Left ventricle myocardium inferior (tissue), 1 donor: ENCODE data around the gene POLR1G. TPM values are rescaled to one million over a fixed set of nuclear protein-coding genes. Genes with fewer than 3 reads are reported as not detected.

Experiments used
- DNase-seq: peaks from one replicate; pipeline ENCODE4 v3.0.0-alpha.2; 2020
- H3K27ac ChIP-seq: fragments of 200-600 bp; replicated peaks from 2 replicates; pipeline ENCODE4 v1.8.0; 2021
- H3K27me3 ChIP-seq: fragments of 200-600 bp; 2 replicates; pipeline ENCODE4 v1.8.0; 2021; ENCODE audit warnings: low read depth
- H3K36me3 ChIP-seq: fragments of 200-600 bp; 2 replicates; pipeline ENCODE4 v1.8.0; 2021
- H3K4me1 ChIP-seq: fragments of 200-600 bp; 2 replicates; pipeline ENCODE4 v1.8.0; 2021
- H3K4me3 ChIP-seq: fragments of 200-600 bp; 2 replicates; pipeline ENCODE4 v1.8.0; 2021; ENCODE audit warnings: mild to moderate bottlenecking, moderate library complexity
- H3K9me3 ChIP-seq: fragments of 200-600 bp; replicated peaks from 2 replicates; pipeline ENCODE4 v1.8.0; 2021
- CTCF ChIP-seq: fragments of 200-600 bp; IDR thresholded peaks from 2 replicates; pipeline ENCODE4 v1.8.0; 2021; ENCODE audit warnings: antibody characterized with exemption, mild to moderate bottlenecking, borderline replicate concordance
- intact Hi-C: fragments of 100-400 bp; cut with micrococcal nuclease; formaldehyde crosslinking; loops from one replicate; pipeline ENCODE4 v1.11.0; 2022
- total RNA-seq: library from RNA; stranded (reverse); fragmentation: NEBNext Ultra II Directional; extraction: Animal tissue kit (Norgen Biotek cat#: 25700); gene quantifications from one replicate; pipeline ENCODE4 v1.2.1, GENCODE V29; 2021
- donor health status: DM: no; HTN: yes; CAD: no; lungs with severe emphysema.

POLR1G gene
- total RNA-seq, 1 donor from 2014 or later, result 5.2 TPM

DNA sequence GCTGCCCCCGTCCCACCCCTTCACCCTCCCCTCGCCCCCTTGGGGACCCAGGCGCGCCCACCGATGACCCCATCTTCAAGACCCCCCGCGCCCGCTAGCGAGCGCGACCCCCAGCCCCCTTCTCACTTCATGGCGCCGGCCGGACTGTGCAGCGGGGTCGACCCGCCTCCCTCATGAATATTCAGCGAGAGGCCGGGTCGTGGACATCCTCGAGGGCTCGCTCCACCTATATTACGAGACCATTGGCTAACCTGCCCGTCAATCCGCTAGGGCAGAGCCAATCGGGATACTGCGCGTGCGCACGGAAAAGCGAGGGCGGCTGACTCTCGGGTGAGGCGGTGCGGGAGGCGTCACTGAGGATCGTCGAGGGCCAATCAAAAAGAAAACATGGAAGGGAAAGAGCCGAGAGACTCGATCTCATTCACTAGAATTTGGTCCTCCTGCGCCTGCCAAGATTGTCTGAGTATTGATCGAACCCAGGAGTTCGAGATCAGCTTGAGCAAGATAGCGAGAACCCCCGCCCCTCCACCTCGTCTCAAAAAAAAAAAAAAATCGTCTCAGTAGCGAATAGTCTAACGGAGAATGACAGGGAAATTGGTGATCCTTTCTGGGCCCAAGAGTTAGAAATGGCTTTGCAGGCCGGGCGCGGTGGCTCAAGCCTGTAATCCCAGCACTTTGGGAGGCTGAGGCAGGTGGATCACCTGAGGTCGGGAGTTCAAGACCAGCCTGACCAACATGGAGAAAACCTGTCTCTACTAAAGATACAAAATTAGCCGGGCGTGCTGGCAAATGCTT is 35.8 kb upstream of the POLR1G start, which contains the start of gene ERCC2:
Gene ERCC2, minus strand, starts transcription at position 164 of the 795 bp plus-strand sequence. Its CDS starts 33 bp downstream, at position 131.
- Histone ChIP-seq H3K36me3 (no peaks in the 10 kb centered on the region), H3K27ac (peak within 1 kb of the TSS; percentile 87), H3K27me3 (no peaks in the 10 kb centered on the region), H3K4me3 (peak within 1 kb of the TSS; percentile 98), H3K9me3 (no peaks in the 10 kb centered on the region), H3K4me1 (peaks cover 24% of the 10 kb centered on the region)
- peak; percentile 99 for DNase-seq
- intact Hi-C loops, result no loop called here
- no peak for TF ChIP-seq CTCF

- no peak for DNase-seq
These were observed 30.3 kb upstream of the POLR1G start for GRCh38 chr19:45376045-45376724.

DNA sequence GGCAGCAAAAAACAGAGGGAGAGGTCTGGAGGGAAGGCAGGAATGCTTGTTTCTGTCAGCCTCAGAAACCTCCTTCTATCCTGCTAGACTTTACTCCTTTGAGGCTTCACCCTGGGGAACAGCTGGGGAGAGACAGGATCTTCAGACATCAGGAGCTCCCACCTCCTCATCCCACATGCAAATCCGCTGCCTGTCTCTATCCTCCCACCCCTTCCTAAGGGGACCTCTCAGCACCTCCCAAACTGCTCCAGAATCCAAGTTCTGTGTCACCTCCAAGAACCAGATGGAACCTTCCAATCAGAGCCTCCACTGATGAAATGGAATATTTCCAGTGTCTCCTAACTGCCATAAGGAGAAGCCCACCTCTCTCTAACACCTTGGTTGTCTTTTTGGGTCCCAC is 26.3 kb upstream of the POLR1G start:
- TF ChIP-seq CTCF, result no peak
- intact Hi-C loops, result no loop called here
- H3K9me3 ChIP-seq, result no peaks in the 10 kb centered on the region
- peaks cover 20% of the 10 kb centered on the region for H3K27me3 ChIP-seq
- no peak for DNase-seq
- no peak overlapping the region for H3K4me3 ChIP-seq
- H3K4me1 ChIP-seq, result peaks cover 12% of the 10 kb centered on the region
- no peak overlapping the region for H3K27ac ChIP-seq
- H3K36me3 ChIP-seq, result peaks cover 17% of the 10 kb centered on the region

More at GRCh38 chr19:45376045-45376724, 30.3 kb upstream of the POLR1G start:
- Histone ChIP-seq H3K27me3 (no peaks in the 10 kb centered on the region), H3K4me3 (no peak overlapping the region), H3K27ac (peak overlapping the region; percentile 73), H3K4me1 (peaks cover 11% of the 10 kb centered on the region), H3K9me3 (no peaks in the 10 kb centered on the region), H3K36me3 (peaks cover 3% of the 10 kb centered on the region)
- intact Hi-C loops, result no loop called here
- TF ChIP-seq CTCF, result no peak

DNA sequence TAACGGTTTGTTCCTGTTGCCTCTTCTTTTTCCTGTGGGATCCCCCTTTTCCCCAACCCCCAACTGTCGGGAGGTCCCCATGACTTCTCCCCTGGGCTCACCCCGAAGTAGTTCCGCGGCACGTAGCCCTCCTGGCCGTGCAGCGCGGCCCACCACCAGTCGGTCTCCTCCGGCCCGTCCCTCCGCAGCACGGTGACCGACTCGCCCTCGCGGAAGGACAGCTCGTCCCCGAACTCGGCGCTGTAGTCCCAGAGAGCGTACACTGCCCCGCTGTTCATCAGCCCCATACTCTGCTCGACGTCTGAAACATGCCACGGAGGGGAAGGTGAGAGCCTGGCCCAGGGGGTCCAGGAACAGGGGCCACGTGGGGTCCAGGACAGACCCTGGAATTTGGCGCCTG is 24.0 kb upstream of the POLR1G start:
- Histone ChIP-seq H3K36me3 (peaks cover 17% of the 10 kb centered on the region), H3K4me1 (peaks cover 15% of the 10 kb centered on the region), H3K4me3 (no peak overlapping the region), H3K27me3 (peaks cover 30% of the 10 kb centered on the region), H3K9me3 (no peaks in the 10 kb centered on the region), H3K27ac (no peak overlapping the region)
- no peak for DNase-seq
- intact Hi-C loops, result no loop called here
- no peak for TF ChIP-seq CTCF

GRCh38 chr19:45385392-45386221 is 20.8 kb upstream of the POLR1G start:
- Histone ChIP-seq H3K27ac (no peak overlapping the region), H3K4me3 (no peak overlapping the region), H3K9me3 (no peaks in the 10 kb centered on the region), H3K27me3 (peaks cover 30% of the 10 kb centered on the region), H3K36me3 (peaks cover 22% of the 10 kb centered on the region), H3K4me1 (peaks cover 15% of the 10 kb centered on the region)
- no peak for TF ChIP-seq CTCF
- intact Hi-C loops, result no loop called here
- no peak for DNase-seq
